ENCODE results near the gene RGS8.

The RGS8 gene

GRCh38 chr1:182684116-182684828, at the start of gene RGS8:
Gene RGS8 (minus strand): TSS chr1:182684587. CDS start chr1:182669649, 14,938 bp downstream.
- no peak for DNase-seq

DNA sequence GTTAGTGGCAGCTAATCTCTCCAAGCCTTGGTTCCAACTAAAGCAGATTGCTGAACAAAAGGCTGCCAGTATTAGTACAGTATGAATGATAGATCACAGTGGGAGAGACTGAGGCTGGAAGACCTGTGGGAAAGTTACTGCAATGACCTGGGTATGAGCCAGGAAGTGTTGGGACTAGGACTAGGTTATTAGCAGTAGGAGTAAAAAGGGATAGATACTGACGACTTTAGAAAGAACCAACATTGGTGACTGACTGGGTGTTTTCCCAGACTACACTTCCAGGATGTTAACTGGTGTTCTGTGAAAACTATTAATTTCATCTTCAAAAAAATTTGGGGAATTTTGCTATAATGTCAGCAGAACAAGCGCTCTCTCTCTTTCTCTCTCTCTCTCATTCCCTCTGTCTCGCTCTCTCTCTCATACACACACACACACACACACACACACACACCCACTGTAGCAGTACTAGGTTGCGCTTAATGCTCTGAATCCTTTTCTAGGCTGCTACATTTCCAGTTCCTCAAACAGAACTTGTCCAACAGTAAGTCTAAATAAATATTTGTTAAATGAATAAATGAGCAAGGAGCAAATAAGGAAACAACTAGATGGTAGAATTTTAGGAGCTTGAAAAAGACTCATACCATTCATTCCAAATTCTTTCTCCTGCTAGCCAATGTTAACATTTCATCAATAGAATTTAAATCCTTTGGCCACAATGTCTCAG, 47.6 kb upstream of the RGS8 start:
- no peak for DNase-seq

GRCh38 chr1:182726912-182727311, 42.5 kb upstream of the RGS8 start:
- no peak for DNase-seq

DNA sequence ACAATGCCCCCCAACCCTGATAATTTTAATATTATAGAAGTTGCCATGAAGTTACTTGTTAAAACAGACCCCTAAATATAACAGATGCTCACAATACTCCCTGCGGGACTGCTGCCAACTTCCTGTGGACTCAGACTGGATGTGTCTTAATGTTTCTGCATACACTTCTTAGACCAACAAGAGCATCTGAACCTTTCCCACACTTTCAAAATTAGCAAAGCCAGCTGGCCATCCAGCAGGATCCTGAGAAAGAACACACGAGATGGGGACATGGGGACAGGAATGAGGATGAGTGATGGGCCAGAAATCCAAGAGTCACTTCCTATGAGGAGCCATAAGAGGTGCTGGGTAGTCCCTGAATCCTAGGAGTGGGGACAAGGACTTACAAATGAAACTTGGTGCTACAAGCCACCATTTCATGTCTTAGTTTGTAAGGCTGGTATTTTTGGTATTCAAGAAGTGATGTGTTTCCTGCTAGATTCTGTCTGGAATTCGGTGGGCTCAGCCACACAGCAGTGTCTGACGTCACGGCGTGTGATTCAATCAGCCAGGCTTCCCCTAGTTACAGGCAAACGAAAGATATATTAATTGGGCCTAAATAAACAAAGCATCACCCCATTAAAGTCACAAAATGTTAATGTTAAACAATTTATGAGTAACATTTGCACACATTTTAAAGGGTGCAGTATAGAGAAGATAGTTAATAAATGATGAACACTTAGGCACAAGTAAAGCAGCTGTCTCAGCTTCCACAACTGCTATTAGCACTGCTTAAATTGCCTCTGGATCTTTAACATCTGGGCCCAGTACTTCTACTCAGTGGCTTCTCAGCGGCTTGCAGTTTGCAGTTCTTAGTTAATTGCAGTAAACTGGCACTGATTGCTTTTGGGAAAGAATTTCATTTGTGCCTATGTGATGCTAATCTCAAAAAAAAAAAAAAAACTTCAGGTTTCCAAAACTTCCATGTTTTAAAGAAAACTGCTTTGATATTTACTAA, 41.2 kb upstream of the RGS8 start:
- no peak for DNase-seq

DNA sequence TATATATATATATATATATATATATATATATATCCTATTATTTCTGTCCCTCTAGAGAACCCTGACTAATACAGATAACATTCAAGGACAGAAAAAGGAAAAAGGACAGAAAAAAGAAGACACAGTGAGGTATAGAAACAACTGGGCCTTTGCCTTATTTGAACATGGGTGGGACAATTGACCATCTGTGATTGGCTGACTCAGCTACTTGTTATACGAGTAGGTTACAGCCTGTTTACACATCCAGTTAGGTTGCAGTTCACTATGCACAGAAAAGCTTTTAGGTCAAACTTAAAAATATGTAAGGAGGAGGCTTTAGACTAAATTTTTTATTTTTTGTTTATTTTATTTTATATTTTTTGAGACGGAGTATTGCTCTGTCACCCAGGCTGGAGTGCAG, 39.8 kb upstream of the RGS8 start:
- no peak for DNase-seq

GRCh38 chr1:182723200-182723599, 38.8 kb upstream of the RGS8 start:
- no peak for DNase-seq

DNA sequence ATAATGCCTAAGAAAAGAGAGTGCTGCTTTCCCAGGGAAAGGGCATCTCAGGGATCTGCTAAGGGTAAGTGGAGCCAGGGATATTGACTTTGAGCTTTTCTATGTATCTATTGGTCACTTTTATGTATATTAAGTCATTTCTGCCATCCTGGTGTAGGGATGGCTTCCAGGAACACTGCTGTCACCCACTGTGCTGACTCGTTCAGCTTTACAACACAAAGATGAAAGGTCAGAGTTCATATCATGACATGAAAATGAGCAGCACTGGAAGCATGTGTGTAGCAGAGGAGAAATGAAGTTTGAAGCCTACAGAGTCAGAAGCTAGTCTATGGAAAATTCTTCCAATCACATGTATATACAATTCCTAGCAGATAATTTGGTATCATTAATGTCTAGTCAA, 37.1 kb upstream of the RGS8 start:
- DNase-seq: no peak

- no peak for DNase-seq
Observed at GRCh38 chr1:182720463-182720862, 36.1 kb upstream of the RGS8 start.

DNA sequence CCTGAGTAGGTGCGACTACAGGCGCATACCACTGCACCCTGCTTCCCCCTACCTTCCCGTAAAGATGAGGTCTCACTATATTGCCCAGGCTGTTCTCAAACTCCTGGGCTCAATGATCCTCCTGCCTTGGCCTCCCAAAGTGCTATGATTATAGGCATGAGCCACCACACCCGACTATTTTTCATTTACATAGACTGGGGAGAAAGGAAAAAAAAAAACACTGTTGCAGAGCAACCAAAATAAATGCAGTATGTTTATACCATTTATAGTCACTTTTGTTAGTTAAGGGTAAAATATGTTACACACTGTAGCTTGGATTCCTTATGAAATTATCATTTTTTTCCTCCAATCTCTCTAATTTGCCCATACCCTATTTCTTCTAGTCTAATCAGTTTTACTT, 35.2 kb upstream of the RGS8 start:
- no peak for DNase-seq

DNA sequence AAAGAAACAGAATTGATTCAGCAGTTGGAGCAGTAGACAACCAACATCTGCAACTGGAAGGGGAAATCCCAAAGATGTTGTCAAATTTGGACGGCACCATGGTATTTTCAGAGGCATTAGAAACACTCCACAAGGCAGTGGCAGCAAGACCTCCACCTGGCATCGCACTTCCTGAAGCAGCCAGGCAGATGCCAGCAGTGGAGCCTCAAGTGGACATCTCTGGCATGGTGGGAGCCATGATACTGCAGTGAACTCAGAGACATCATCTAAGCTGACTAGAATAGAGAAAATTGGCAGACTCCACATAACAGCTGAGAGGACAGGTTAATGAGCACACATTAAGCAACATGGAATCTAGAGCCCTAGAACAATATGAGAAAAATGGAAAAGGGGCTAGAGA, 33.9 kb upstream of the RGS8 start:
- DNase-seq: no peak

DNA sequence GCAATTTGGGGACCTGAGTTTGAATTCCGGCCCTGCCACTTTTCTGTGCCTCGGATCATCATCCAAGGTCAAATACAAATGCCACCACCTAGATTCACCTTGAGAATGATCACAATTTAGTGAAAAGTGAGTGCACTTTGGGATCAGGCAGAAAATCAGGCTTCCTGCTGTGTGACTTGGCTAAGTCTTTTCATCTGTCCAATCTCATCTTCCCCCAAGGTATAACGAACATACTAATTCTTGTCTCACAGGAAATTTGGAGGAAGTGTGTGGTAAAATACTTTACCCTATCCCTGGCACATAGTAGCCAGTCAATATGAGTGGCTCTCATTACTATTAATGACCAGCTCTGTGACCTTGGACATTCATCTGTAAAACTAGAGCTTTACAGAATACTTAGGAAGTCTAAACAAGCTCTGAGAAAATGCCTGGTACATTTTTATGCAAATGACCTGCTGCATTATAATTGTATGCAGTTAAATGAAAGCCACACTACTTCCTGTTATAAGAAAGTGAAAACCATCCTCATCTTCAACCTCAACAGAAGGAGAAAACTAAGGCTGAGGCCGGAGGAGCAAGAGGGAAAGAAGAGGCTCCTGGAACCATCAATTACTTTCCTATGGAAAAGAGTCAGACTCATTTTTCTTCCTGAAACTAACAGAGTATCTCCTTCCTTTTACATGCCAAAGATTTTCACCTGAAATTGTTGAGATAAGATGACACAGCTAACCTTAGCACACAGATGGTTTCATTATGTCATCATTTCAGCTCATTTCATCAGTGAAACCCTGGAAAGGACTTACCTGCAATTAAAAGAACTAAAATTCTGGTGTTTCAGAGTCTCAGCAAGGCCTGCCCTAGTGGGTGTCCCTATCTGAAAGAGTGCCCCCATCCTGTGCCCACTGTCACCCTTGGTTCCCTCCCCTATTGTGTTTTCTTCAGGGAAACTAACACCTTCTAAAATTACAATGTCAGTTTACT, 32.6 kb upstream of the RGS8 start:
- DNase-seq: no peak

GRCh38 chr1:182715531-182715930, 31.1 kb upstream of the RGS8 start:
- no peak for DNase-seq

DNA sequence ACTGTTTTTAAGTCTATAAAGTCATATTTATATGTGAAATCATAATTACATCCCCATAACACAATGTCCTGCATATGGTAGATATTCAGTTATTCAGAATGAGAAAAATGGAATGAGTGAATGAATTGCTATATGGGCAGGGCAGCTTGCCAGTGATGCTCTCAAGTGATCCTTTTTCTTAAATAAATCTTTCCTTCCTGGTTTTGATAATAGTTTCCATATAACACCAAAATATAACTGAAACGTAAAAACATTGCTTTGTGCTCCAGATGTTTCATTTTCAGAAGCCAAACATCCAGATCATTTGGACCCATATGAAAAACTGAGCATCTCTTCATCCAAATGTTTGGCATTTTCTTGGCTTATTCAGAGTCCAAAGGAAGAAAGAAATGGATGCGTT, 30.2 kb upstream of the RGS8 start:
- DNase-seq: no peak

- DNase-seq: no peak
Observed at GRCh38 chr1:182713939-182714338, 29.6 kb upstream of the RGS8 start.

DNA sequence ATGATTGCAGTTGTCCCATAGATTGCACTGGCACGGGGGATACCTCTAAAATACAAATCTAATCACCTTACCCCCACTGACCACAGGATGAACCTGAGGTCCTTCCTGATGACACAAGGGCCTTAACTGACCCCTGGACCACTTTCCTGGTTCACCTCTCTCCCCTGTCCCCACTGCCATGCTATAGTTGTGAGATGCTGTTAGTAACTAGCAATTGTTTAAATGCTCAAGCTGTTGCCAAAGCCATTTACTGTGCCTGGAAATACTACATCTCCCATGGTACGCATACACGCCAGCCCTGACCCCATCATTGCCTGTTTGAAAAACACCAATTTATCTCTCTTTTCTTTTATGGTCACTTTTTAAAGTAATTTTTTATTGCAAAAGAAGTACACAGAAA, 29.1 kb upstream of the RGS8 start:
- DNase-seq: no peak

DNA sequence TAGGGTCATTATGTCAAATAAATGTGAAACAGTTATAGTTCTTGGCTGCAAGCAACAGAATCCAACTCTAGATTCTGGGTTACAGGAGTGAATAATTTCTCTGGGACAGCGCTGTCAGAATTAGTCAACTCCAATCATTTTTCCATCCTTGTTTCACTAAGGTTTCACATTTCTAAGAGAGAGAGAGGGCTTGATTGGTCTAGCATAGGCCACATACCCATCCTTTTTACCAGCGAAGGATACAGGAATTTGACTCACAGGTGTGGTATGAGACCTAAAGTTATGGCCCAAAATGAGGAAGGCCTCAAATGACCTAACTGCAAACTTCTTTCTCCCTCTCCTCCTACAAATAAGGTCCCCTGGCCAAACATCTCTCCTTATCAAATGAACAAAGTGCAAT, 25.5 kb upstream of the RGS8 start:
- DNase-seq: no peak

DNA sequence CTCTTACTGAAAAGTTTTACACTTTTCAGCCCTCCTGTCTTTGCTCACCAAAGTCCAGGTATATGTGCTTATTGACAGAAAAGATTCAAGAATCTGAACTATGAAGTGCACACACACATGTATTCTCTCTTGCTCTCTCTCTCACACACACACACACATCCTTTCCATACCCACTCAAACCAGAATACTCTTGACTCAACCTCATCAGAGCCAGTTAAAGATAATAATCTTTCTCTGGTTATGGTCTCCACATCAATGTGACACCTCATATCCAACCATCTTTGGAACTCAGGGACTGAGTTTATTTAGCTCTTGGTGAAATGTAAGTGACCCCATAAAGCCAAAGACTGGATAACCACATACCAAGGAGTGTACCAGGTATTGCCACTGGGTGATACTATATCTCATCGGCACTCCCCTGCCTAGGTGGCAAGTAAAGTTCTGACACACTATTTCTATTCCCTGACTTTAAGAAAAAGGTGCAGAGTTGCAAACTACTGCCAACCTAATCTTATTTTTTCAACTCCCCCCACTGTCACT, 24.9 kb upstream of the RGS8 start:
- DNase-seq: no peak

- no peak for DNase-seq
Observed at GRCh38 chr1:182707122-182707521, 22.7 kb upstream of the RGS8 start.

- DNase-seq: no peak
Observed at GRCh38 chr1:182704677-182705076, 20.3 kb upstream of the RGS8 start.

DNA sequence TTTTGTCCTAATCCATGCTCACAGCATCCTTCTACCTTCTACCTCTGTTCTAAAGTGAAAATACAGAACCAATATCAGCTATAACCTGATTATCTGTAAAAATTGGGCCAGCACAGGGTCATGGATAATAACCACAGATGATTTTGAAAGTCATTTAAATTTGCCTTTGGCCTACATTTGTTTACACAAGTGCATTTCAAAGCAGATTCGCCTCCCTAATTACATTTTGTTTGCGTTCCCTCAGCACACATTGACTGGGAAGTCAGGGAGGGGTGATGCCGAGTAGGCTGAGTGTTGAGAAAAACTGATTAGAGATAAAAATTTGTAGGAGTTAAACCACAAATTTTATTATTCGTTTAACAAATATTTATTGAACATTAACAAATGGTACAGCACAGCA, 19.2 kb upstream of the RGS8 start:
- DNase-seq: peak; percentile 19

- DNase-seq: peak; percentile 24
Observed at GRCh38 chr1:182702826-182703524, 18.6 kb upstream of the RGS8 start.
